T47D (cell line): ENCODE data around the gene CLPX.
"Not testable (repeated sequence)": the region's sequence is repeated elsewhere in the genome, so short reads cannot be mapped to it uniquely, and the experiment has no call there.

Experiments
- DNase-seq, 2 experiments: peaks; one replicate each; pipeline versions ENCODE4 v3.0.0 to v3.0.0-alpha.2; 2011 to 2012; ENCODE audit warnings: low read depth in 1 of 2, low spot score in 1 of 2
- JUND ChIP-seq: IDR thresholded peaks from 2 replicates; pipeline ENCODE4 v1.6.1; 2012; ENCODE audit warnings: low read depth
- in situ Hi-C: cut with HindIII; loops from 2 replicates; pipeline ENCODE4 v1.10.0; 2016; ENCODE audit warnings: low sequenced_read_pairs, low pct_unique_long_range_greater_than_20kb

CLPX gene

DNA sequence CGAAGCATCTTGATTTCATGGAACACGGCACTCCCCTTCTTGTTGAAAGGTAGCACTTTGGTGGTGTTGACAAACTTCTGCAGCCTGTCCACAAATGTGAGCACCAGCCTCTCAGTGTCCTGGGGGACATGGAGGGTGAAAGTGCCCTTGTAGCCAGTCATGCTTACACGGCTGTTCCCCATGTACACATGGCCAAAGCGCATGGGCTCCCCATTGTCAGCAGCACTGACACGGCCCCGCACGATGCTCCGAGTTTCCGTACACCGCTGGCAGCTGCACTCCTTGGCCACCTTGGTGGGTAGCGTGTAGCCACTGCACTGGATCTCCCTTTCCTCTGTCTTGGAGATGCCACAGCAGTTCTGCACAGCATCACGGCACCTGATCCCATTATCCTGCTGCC lies 13.4 kb upstream of the CLPX start:
- in situ Hi-C loops, result no loop called here
- no peak for TF ChIP-seq JUND
- no peak for DNase-seq

DNA sequence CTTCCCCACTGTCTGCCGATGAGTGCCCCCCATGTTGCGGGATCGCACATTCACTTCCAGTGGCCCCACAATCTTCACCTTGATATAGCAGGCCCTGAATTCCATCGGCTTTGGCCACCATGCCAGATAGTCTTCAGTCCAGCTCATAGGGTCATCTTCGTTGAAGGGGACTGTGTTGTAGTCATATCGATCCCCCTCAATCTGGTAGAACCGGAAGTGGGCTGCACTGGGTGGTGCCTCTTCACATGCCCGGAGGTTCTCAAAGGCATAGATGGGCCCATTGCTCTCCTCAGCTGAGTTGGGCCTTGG lies 12.1 kb upstream of the CLPX start:
- no peak for DNase-seq
- in situ Hi-C loops, result no loop called here
- TF ChIP-seq JUND, result no peak

DNA sequence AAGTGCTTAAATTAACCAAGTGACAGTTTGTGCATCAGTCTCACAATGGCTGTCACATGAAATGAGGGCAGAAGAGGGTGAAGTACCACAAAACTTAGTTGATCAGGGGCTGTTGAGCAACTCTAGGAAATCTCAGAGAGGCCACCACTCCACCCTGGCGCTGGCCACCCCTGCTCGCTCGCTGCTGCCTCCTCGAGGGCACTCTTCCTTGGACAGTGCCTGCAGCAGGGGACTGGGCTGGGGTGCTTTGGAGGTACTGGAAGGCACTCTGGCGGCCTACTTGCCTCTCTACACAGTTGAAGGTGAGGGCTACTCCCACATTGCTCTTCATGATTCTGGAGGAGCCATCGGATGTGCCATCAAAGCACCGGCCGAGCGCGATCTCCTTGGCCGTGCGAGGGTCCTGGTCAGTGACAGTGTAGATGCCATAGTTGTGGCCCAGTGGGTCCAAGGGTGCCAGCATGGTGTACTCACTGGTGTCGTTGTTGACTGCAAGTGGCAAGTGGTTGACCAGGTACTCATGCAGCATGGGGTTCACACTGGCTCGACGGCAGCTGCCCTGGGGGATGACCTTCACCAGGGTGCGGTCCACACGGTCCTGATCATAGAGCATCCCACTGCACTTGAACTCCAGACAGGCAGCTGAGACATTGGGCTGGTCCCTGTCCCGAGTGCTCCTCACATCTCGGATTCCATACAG lies 11.6 kb upstream of the CLPX start:
- no peak for DNase-seq
- in situ Hi-C loops, result no loop called here

DNA sequence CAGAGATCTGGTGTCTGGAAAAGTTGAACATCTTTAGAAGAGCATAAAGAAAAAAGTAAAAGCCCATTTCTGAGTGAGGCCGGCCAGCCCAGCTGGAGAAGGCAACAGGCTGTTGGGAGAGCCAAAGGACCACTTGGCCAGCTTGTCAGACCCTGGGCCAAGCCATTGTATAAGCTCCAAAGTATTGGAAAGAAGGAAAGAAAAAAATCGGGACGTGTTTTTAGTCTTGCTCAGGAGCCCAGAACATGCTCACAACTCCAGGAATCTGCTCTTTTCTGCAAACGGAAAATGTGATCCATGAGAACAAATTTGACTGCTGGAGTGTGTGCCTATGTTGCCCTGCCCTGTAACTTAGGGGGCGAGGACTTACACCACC lies 10.4 kb upstream of the CLPX start:
- no peak for DNase-seq
- no peak for TF ChIP-seq JUND
- in situ Hi-C loops, result no loop called here

More for the DNA sequence above, 11.6 kb upstream of the CLPX start:
- no peak for TF ChIP-seq JUND

DNA sequence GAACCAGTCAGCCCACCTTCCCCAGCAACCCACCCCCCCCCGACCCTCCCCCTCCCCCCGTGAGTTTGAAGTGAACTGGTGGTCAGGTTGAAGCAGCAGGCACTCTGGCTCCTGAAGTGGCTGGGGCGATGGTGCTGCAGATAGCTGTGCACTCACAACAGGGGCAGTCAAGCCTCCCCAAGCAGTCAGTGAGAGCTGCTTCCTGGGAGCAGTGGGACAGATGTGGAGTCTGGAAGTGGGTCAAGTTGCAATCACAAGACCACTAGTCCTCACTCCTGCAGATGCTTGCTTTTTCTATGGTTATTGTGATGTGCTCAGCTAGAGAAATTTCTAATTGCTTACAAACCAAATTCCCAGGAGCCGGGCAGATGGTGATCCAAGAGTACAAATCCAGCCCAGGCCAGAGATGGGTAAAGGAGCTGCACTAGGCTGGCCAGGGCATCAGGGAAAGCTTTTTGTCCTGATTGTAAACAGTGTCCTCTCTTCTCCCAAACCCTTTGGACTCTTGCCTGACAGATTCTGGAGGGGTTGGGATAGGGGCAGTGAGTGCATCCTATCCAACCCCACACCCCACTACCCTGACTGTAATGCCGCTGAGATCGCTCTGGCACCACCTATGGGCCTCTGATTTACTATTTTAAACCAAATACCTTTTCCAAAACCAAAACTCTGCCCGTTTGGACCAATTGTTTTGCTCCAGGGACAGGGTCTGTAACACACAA lies 9.8 kb upstream of the CLPX start:
- TF ChIP-seq JUND, result no peak
- no peak for DNase-seq
- in situ Hi-C loops, result no loop called here

DNA sequence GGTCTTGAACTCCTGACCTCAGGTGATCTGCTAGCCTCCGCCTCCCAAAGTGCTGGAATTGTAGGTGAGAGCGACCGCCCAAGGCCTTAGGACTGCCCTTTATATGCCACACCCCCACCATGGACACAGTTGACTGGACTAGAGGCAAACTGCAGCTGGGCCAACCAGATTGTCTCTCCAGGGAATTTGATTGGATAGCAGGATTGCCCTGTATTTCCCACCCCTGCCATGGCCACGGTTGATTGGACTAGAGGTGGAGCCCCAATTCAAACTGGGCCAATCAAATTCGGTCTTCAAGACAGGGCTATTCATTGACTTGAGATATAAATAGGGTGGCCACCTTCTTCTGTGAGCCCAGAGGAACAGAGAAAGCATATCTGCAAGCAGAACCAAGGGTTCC lies 6.9 kb upstream of the CLPX start:
- DNase-seq, result peak in 1 of 2 experiments; percentile 65
- TF ChIP-seq JUND, result no peak
- in situ Hi-C loops, result no loop called here

DNA sequence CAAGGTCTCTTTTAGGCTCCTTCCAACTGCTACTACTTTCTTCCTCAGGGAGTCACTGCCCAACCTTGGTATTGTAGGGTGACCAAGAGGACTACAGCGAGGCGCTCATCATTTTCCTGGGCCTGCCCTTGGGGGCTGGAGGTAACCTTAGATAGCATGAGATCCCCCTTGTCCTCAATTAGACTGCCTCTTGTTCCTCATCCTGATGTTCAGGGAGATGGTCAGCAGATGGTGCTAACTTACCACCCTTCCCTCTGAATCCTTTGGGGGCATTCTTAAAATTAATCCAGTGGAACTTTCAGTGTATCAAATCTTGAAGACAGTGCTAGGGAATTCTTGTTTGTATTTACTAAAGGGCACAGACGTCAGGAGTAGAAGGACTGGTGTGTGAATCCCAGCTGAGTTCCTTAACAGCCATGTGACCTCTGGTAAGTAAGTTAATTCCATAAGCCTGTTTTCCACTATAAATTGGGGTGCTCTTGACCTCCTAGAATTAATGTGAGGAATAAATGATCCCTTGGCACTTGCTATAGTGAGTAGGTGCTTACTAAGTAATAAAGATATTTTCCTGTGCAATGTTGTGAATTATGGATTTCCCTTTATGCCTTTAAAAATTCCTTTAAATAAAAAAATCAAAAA lies 4.1 kb upstream of the CLPX start:
- peak; percentile 23 to 58 for DNase-seq
- in situ Hi-C loops, result no loop called here
- TF ChIP-seq JUND, result no peak

DNA sequence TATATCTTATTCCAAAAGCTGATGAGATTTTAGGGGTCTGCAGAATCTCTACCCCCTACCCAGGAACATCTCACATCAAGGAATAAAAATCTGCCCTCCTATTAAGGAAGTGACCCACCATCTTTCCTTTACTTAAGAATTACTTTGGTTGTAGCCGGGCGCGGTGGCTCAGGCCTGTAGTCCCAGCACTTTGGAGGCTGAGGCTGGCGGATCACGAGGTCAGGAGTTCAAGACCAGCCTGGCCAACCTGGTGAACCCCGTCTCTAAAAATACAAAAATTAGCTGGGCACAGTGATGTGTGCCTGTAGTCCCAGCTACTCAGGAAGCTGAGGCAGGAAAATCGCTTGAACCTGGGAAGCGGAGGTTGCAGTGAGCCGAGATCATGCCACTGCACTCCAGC lies 3.3 kb upstream of the CLPX start:
- in situ Hi-C loops, result not testable (repeated sequence)

DNA sequence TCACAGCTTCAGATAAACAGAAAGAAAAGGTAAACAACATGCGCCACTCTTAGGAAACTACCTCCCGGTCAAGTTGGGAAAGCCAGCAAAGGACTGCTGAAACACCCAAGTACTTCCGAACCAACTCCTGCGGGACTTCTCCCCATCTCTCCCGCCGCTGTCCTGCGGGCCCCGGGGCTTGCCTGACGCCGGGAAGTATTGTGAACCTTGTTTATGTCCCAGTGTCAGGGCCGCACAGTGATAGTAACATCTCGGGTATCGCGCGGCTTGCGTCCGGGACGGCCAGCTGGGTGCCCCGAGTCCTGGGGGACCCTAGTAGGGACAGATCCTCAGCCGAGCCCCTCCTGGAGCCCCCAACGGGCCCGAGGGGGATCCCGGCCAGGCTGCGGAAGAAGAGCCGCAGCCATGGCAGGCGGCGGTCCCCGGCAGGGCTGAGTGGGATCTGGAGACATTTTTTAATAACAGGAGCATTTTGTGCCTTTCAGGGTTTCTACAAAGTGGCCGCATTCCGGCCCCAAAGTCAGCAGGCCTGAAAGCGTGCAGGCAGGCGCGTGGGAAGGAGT lies 756 bp downstream of the CLPX start:
- peak in 1 of 2 experiments; percentile 52 for DNase-seq
- no peak for TF ChIP-seq JUND
- in situ Hi-C loops, result no loop called here

More for the DNA sequence above, 3.3 kb upstream of the CLPX start:
- not testable (repeated sequence) for DNase-seq

DNA sequence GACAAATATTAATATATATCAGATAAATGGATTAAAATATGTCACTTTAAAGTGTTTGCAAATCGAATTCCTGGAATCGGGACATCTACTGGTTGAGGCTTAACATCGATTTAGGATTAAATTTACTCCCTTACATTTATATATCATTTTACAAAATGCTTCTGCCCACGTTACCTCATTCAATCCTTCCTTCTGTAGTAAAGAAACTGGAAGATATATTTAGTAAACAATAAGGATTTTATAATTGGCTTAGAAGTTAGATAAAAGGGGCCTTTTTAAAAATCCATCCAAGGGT lies 1.3 kb downstream of the CLPX start:
- no peak for DNase-seq
- TF ChIP-seq JUND, result no peak
- in situ Hi-C loops, result no loop called here

DNA sequence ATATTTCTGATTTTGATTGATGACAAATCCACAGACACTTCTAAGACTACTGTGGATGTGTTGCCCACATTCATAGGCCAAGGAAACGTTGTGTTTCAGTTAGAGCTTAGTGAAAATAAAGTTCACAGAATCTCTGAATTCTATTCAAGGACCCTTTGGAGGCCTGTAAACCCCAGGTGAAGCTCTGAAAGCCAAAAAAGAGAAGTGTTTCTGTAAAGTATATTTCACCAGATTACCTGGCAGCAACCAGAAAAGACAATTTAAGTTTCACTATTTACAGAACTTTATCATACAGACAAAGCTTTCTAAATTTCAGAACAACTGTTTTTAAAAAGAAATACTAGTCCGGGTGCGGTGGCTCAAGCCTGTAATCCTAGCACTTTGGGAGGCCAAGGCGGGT lies 2.6 kb downstream of the CLPX start:
- in situ Hi-C loops, result no loop called here
- no peak for TF ChIP-seq JUND
- no peak for DNase-seq

DNA sequence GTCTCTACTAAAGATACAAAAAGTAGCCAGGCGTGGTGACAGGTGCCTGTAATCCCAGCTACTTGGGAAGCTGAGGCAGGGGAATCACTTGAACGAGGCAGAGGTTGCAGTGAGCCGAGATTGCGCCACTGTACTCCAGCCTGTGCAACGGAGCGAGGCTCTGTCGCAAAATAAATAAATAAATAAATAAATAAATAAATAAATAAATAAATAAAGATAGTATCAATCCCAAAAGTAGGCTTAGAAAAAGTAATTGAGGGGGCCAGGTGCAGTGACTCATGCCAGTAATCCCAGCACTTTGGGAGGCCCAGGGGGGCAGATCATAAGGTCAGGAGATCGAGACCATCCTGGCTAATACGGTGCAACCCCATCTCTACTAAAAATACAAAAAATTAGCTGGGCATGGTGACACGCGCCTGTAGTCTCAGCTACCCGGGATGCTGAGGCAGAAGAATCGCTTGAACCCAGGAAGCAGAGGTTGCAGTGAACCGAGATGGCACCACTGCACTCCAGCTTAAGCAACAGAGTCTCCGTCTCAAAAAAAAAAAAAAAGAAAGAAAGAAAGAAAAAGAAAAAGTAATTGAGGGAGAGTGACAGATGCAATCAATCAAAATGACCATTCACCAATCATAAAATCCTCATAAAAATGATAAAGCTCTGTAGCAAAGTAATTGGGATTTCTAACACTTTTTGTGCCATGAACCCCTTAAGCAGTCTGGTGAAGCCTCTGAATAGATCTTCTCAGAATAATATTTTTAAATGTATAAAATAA lies 3.4 kb downstream of the CLPX start:
- DNase-seq, in situ Hi-C loops: not testable (repeated sequence)

DNA sequence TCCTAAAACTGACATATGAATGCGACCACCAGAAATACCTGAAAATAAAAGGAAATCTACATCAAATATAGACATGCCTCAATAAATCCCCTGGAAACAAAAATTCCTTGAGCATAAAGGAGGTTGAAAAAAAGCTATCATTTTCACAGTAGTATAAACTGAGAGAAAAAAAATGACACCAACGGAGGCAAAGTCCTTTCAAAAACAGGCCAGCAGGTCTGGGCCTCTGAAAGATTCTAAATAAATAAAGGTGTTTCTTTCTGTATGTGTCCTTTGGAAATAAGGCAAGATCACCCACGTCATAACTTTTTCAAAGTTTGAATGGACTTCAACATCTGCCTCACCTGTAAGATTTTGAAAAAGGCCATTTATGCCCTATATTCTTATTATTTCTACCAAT lies 5.0 kb downstream of the CLPX start:
- in situ Hi-C loops, result no loop called here
- TF ChIP-seq JUND, result no peak
- DNase-seq, result no peak
